PC-3 (cell line): ENCODE measurements around the gene AUTS2. TPM values are rescaled to one million over a fixed set of nuclear protein-coding genes. Genes with fewer than 3 reads are reported as not detected.

Experiments
- ATAC-seq: fragments of 200-7000 bp; cut with Tn5 transposase; 2 replicates; pipeline ENCODE4 v1.9.1; 2020; ENCODE audit warnings: mild to moderate bottlenecking, moderate library complexity
- BruUV-seq: library from RNA; stranded (reverse); fragments of 400-500 nt; replicated peaks from 2 replicates; lab custom pipeline; 2021; lab: Mats Ljungman, UMichigan
- CTCF ChIA-PET: fragments of 300-600 bp; sonication (Branson Sonifier 250); formaldehyde crosslinking; loops from one replicate; lab custom pipeline; 2022; ENCODE audit warnings: antibody characterized with exemption; lab: Charles Lee
- POLR2A ChIA-PET: fragments of 300-600 bp; sonication (Branson Sonifier 250); formaldehyde crosslinking; loops from one replicate; lab custom pipeline; 2022; ENCODE audit warnings: antibody characterized with exemption; ENCODE audit not compliant: unreplicated experiment; lab: Charles Lee
- DNase-seq: peaks from one replicate; pipeline ENCODE4 v3.0.0-alpha.2; 2015
- H2AFZ ChIP-seq: fragments of 300-600 bp; sonication (generic); 2 replicates; pipeline ENCODE4 v1.6.0; 2016; ENCODE audit warnings: antibody characterized with exemption, low read length
- H3F3A ChIP-seq: fragments of 300-600 bp; sonication (generic); one replicate; pipeline ENCODE4 v1.6.0; 2017; ENCODE audit warnings: antibody characterized with exemption, low read length, control low read depth, mild to moderate bottlenecking; ENCODE audit not compliant: unreplicated experiment
- H3K27ac ChIP-seq: fragments of 300-600 bp; sonication (generic); 2 replicates; pipeline ENCODE4 v1.5.1; 2016; ENCODE audit warnings: mild to moderate bottlenecking, low read length
- H3K27me3 ChIP-seq: fragments of 300-600 bp; sonication (generic); 2 replicates; pipeline ENCODE4 v1.6.1; 2016; ENCODE audit warnings: low read length, mixed read lengths
- H3K36me3 ChIP-seq: fragments of 300-600 bp; sonication (generic); 2 replicates; pipeline ENCODE4 v1.6.1; 2016; ENCODE audit warnings: low read depth, mixed run types, low read length, mixed read lengths
- H3K4me1 ChIP-seq: fragments of 300-600 bp; sonication (generic); 2 replicates; pipeline ENCODE4 v1.5.1; 2016; ENCODE audit warnings: low read length; ENCODE audit not compliant: insufficient read depth
- H3K4me2 ChIP-seq: fragments of 300-600 bp; sonication (generic); 2 replicates; pipeline ENCODE4 v1.6.0; 2016; ENCODE audit warnings: low read length
- H3K4me3 ChIP-seq: fragments of 300-600 bp; sonication (generic); 2 replicates; pipeline ENCODE4 v1.5.1; 2016; ENCODE audit warnings: mild to moderate bottlenecking, low read length, mixed read lengths
- H3K79me2 ChIP-seq: fragments of 300-600 bp; sonication (generic); 2 replicates; pipeline ENCODE4 v1.6.1; 2017; ENCODE audit warnings: low read length, mixed read lengths
- H3K9ac ChIP-seq: fragments of 300-600 bp; sonication (generic); 2 replicates; pipeline ENCODE4 v1.6.0; 2016; ENCODE audit warnings: mild to moderate bottlenecking, low read length
- H3K9me2 ChIP-seq: fragments of 300-600 bp; sonication (generic); replicated peaks from 2 replicates; pipeline ENCODE4 v1.6.1; 2016; ENCODE audit warnings: mixed run types, low read length, mixed read lengths
- H3K9me3 ChIP-seq: fragments of 300-600 bp; sonication (generic); 2 replicates; pipeline ENCODE4 v1.6.1; 2016; ENCODE audit warnings: low read length, mixed read lengths
- H4K20me1 ChIP-seq: fragments of 300-600 bp; sonication (generic); 2 replicates; pipeline ENCODE4 v1.6.1; 2016; ENCODE audit warnings: low read length, mixed read lengths
- CTCF ChIP-seq: fragments of 300-600 bp; sonication (generic); conservative IDR thresholded peaks from 2 replicates; pipeline ENCODE4 v1.5.1; 2017; ENCODE audit warnings: antibody characterized with exemption, low read depth, mild to moderate bottlenecking, low read length
- EZH2 ChIP-seq: fragments of 300-600 bp; sonication (generic); IDR thresholded peaks from one replicate; pipeline ENCODE4 v1.6.1; 2017; ENCODE audit warnings: antibody characterized with exemption, mild to moderate bottlenecking, low read length; ENCODE audit not compliant: unreplicated experiment
- EZH2phosphoT487 ChIP-seq: fragments of 300-600 bp; sonication (generic); IDR thresholded peaks from 2 replicates; pipeline ENCODE4 v1.6.1; 2018; ENCODE audit warnings: mild to moderate bottlenecking, antibody characterized with exemption, low read length, borderline replicate concordance
- intact Hi-C: fragments of 100-400 bp; cut with micrococcal nuclease; formaldehyde crosslinking; loops from 2 replicates; pipeline ENCODE4 v1.9.0; 2023
- total RNA-seq: library from RNA; depleted of rRNA; stranded (reverse); fragments of >200 nt; gene quantifications from 2 replicates; pipeline ENCODE4 v1.2.3, GENCODE V29; 2014

Gene AUTS2
- total RNA-seq, 1 experiment from 2014 or later = not detected

GRCh38 chr7:70317356-70317755 lies 719.1 kb downstream of the AUTS2 start:
- Histone ChIP-seq H3K4me2 (no peak overlapping the region), H3F3A (no peaks in the 10 kb centered on the region), H4K20me1 (no peaks in the 10 kb centered on the region), H3K4me3 (no peak overlapping the region), H2AFZ (no peak overlapping the region), H3K27me3 (no peaks in the 10 kb centered on the region), H3K9ac (no peak overlapping the region), H3K4me1 (no peaks in the 10 kb centered on the region), H3K9me3 (0 out of 2 replicates have a peak, but pooled peaks cover 16% of the 10 kb centered on the region), H3K79me2 (no peaks in the 10 kb centered on the region), H3K36me3 (no peaks in the 10 kb centered on the region), H3K9me2 (no peaks in the 10 kb centered on the region), H3K27ac (no peak overlapping the region)
- no peak for TF ChIP-seq EZH2phosphoT487
- no peak for TF ChIP-seq EZH2
- no peak for TF ChIP-seq CTCF
- no peak for ATAC-seq
- DNase-seq = no peak
- BruUV-seq = no TSS peak
- intact Hi-C loops = no loop called here
- ChIA-PET POLR2A (no interaction called here), CTCF (no interaction called here)

GRCh38 chr7:70318511-70318910 lies 720.2 kb downstream of the AUTS2 start:
- H3K36me3 ChIP-seq = no peaks in the 10 kb centered on the region
- no peak overlapping the region for H3K4me3 ChIP-seq
- no peak overlapping the region for H2AFZ ChIP-seq
- TF ChIP-seq CTCF = no peak
- no peak for TF ChIP-seq EZH2phosphoT487
- TF ChIP-seq EZH2 = no peak
- H3K4me1 ChIP-seq = no peaks in the 10 kb centered on the region
- H3K4me2 ChIP-seq = no peak overlapping the region
- no peaks in the 10 kb centered on the region for H3F3A ChIP-seq
- no peak overlapping the region for H3K9ac ChIP-seq
- no TSS peak for BruUV-seq
- CTCF ChIA-PET = no interaction called here
- DNase-seq = no peak
- no peaks in the 10 kb centered on the region for H3K79me2 ChIP-seq
- H3K9me3 ChIP-seq = 0 out of 2 replicates have a peak, but pooled peaks cover 16% of the 10 kb centered on the region
- H3K9me2 ChIP-seq = no peaks in the 10 kb centered on the region
- POLR2A ChIA-PET = no interaction called here
- no peaks in the 10 kb centered on the region for H3K27me3 ChIP-seq
- no peak overlapping the region for H3K27ac ChIP-seq
- no peak for ATAC-seq
- intact Hi-C loops = no loop called here
- H4K20me1 ChIP-seq = no peaks in the 10 kb centered on the region

- no peak overlapping the region for H3K4me3 ChIP-seq
- intact Hi-C loops = no loop called here
- no peaks in the 10 kb centered on the region for H3K4me1 ChIP-seq
- no peak overlapping the region for H3K9ac ChIP-seq
- no peaks in the 10 kb centered on the region for H4K20me1 ChIP-seq
- H3K36me3 ChIP-seq = no peaks in the 10 kb centered on the region
- 0 out of 2 replicates have a peak, but pooled peaks cover 16% of the 10 kb centered on the region for H3K9me3 ChIP-seq
- no peaks in the 10 kb centered on the region for H3K27me3 ChIP-seq
- CTCF ChIA-PET = no interaction called here
- no peaks in the 10 kb centered on the region for H3K79me2 ChIP-seq
- BruUV-seq = no TSS peak
- no peak for ATAC-seq
- no peaks in the 10 kb centered on the region for H3F3A ChIP-seq
- H2AFZ ChIP-seq = no peak overlapping the region
- no peak for TF ChIP-seq CTCF
- TF ChIP-seq EZH2 = no peak
- no peak for TF ChIP-seq EZH2phosphoT487
- POLR2A ChIA-PET = no interaction called here
- DNase-seq = no peak
- no peak overlapping the region for H3K27ac ChIP-seq
- H3K4me2 ChIP-seq = no peak overlapping the region
- H3K9me2 ChIP-seq = no peaks in the 10 kb centered on the region
Measured at GRCh38 chr7:70319057-70319456, 720.8 kb downstream of the AUTS2 start.
